ENCODE results near the gene C1orf87. TPM values are rescaled to one million over a fixed set of nuclear protein-coding genes. Genes with fewer than 3 reads are reported as not detected.

The C1orf87 gene
- total and polyA plus RNA-seq, 12 donors = 0.14 TPM; not detected in 11

GRCh38 chr1:60000625-60001024 lies 72.9 kb downstream of the C1orf87 start:
- WGBS, 4 donors = 63 to 72% (median 68%) methylated on average over 3 of the region's 3 CpGs
- no peak overlapping the region for H3K27ac ChIP-seq

GRCh38 chr1:59999746-60000145 lies 73.8 kb downstream of the C1orf87 start:
- 77 to 85% (median 83%) methylated on average over 2 of the region's 2 CpGs for WGBS, 4 donors
- no peaks in the 10 kb centered on the region for H3K9me3 ChIP-seq (replicated peaks in 1 of 3)
- no peaks in the 10 kb centered on the region for H3K4me1 ChIP-seq (replicated peaks in 1 of 2)
- no peak overlapping the region for H3K27ac ChIP-seq
- no peak for TF ChIP-seq CTCF (IDR thresholded peaks at IDR 0.05)
- TF ChIP-seq POLR2A (IDR thresholded peaks at IDR 0.05) = no peak
- no peak for DNase-seq
- no peaks in the 10 kb centered on the region for H3K27me3 ChIP-seq
- no peaks in the 10 kb centered on the region for H3K36me3 ChIP-seq (replicated peaks in 1 of 2)
- H3K4me3 ChIP-seq = no peak overlapping the region
- intact Hi-C loops (cut with DNase I) = no loop called here

More at GRCh38 chr1:60000625-60001024, 72.9 kb downstream of the C1orf87 start:
- Histone ChIP-seq H3K9me3 (replicated peaks in 1 of 3) (no peaks in the 10 kb centered on the region), H3K36me3 (replicated peaks in 1 of 2) (no peaks in the 10 kb centered on the region), H3K27me3 (no peaks in the 10 kb centered on the region), H3K4me1 (replicated peaks in 1 of 2) (no peaks in the 10 kb centered on the region), H3K4me3 (no peak overlapping the region)
- intact Hi-C loops (cut with DNase I) = no loop called here
- TF ChIP-seq POLR2A (IDR thresholded peaks at IDR 0.05) = no peak
- no peak for TF ChIP-seq CTCF (IDR thresholded peaks at IDR 0.05)
- DNase-seq = no peak

- Histone ChIP-seq H3K27me3 (no peaks in the 10 kb centered on the region), H3K4me3 (no peak overlapping the region), H3K4me1 (replicated peaks in 1 of 2) (peaks cover 0 to 5% of the 10 kb centered on the region in 2 donors), H3K36me3 (replicated peaks in 1 of 2) (no peaks in the 10 kb centered on the region), H3K27ac (no peak overlapping the region), H3K9me3 (replicated peaks in 1 of 3) (no peaks in the 10 kb centered on the region)
- intact Hi-C loops (cut with DNase I) = no loop called here
- no peak for DNase-seq
- no peak for TF ChIP-seq POLR2A (IDR thresholded peaks at IDR 0.05)
- TF ChIP-seq CTCF (IDR thresholded peaks at IDR 0.05) = no peak
- 85 to 89% (median 87%) methylated on average over 3 of the region's 3 CpGs for WGBS, 4 donors
Measured at GRCh38 chr1:59999006-59999405, 74.6 kb downstream of the C1orf87 start.

GRCh38 chr1:59997479-59998115 lies 76.0 kb downstream of the C1orf87 start:
- no peak for DNase-seq
- Histone ChIP-seq H3K4me3 (no peak overlapping the region), H3K27ac (no peak overlapping the region), H3K27me3 (no peaks in the 10 kb centered on the region), H3K4me1 (replicated peaks in 1 of 2) (peaks cover 0 to 5% of the 10 kb centered on the region in 2 donors), H3K36me3 (replicated peaks in 1 of 2) (no peaks in the 10 kb centered on the region), H3K9me3 (replicated peaks in 1 of 3) (no peaks in the 10 kb centered on the region)
- TF ChIP-seq CTCF (IDR thresholded peaks at IDR 0.05) = no peak
- no peak for TF ChIP-seq POLR2A (IDR thresholded peaks at IDR 0.05)
- intact Hi-C loops (cut with DNase I) = no loop called here
- WGBS, 4 donors = 51 to 70% (median 62%) methylated on average over 2 of the region's 2 CpGs

Measured in adrenal gland (tissue), 12 donors.